ENCODE data around the gene TNIK.

DNA sequence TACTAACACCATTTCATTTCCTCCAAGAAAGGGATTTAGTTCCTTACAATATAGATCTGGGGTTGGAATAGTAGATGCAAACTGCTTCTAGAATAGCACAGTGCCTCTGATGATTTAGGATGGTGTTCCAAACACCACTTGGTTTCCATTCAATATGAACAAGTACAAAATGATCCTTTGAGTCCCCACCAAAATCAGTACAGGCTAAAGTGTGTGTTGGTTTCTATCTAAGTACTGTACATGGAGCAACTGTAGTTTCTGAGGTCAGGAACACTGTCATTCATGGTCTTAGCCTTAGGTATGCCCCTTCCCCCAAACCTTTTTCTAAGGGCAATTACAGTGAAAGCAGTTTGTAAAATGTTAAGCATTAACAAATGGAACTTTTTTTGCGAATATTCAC lies 162.3 kb downstream of the TNIK start:
- TF ChIP-seq, protein P1, sequence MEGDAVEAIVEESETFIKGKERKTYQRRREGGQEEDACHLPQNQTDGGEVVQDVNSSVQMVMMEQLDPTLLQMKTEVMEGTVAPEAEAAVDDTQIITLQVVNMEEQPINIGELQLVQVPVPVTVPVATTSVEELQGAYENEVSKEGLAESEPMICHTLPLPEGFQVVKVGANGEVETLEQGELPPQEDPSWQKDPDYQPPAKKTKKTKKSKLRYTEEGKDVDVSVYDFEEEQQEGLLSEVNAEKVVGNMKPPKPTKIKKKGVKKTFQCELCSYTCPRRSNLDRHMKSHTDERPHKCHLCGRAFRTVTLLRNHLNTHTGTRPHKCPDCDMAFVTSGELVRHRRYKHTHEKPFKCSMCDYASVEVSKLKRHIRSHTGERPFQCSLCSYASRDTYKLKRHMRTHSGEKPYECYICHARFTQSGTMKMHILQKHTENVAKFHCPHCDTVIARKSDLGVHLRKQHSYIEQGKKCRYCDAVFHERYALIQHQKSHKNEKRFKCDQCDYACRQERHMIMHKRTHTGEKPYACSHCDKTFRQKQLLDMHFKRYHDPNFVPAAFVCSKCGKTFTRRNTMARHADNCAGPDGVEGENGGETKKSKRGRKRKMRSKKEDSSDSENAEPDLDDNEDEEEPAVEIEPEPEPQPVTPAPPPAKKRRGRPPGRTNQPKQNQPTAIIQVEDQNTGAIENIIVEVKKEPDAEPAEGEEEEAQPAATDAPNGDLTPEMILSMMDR (IDR thresholded peaks at IDR 0.05; ENCODE audit: poor library complexity) = no peak
- TF ChIP-seq EZH2phosphoT487 (IDR thresholded peaks at IDR 0.05; ENCODE audit: low read depth, severe bottlenecking, unreplicated experiment) = no peak

Measured in hepatocyte (in vitro differentiated cells).